GM21717 (cell line): ENCODE data around the gene XG.
"Not testable (repeated sequence)": the region's sequence is repeated elsewhere in the genome, so short reads cannot be mapped to it uniquely, and the experiment has no call there.

Source experiments
- ATAC-seq: cut with Tn5 transposase; IDR thresholded peaks from one replicate; pipeline ENCODE4 v1.9.1; 2021; ENCODE audit warnings: mild to moderate bottlenecking, moderate library complexity; ENCODE audit not compliant: unreplicated experiment

The XG gene

DNA sequence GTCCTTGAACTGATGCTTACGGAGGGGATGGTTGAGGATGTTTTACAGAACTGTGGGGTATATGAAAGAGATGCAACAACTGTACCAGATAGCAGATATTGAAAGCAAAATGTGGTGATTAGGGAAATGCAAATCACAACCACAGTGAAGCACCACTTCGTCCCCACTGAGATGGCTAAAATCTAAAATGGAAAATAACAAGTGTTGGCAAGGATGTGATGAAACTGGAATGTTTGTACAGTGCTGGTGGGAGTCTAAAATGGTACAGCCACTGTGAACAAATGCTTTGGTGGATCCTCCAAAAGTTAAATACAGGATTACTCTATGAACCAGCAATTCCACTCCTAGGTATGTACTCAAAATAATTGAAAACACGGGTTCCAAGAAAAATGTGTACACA lies 22.9 kb downstream of the XG start:
- no peak for ATAC-seq

DNA sequence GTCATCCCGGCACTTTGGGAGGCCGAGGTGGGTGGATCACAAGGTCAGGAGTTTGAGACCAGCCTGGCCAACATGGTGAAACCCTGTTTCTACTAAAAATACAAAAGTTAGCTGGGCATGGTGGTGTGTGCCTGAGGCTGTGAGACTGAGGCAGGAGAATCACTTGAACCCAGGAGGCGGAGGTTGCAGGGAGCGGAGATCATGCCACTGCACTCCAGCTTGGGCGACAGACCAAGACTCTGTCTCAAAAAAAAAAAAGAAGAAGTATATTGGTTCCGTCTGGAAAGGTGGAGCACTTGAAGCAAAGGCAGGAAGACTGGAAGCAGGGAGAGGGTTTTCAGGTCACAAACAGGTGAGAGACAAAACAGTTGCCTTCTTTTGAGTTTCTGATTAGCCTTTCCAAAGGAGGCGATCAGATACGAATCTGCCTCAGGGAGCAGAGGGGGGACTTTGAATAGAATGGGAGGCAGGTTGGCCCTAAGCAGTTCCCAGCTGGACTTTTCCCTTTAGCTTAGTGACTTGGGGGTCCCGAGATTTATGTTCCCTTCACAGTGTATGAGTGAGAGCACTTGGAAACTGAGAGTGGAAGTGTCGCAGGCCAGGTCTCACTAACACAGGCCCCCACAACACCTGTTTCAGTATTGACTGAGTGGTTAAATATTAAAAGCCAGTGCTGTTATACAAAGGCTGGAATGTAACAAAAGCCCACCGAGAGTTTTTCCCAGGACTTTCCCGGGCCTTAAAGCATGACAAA lies 28.8 kb downstream of the XG start:
- not testable (repeated sequence) for ATAC-seq

DNA sequence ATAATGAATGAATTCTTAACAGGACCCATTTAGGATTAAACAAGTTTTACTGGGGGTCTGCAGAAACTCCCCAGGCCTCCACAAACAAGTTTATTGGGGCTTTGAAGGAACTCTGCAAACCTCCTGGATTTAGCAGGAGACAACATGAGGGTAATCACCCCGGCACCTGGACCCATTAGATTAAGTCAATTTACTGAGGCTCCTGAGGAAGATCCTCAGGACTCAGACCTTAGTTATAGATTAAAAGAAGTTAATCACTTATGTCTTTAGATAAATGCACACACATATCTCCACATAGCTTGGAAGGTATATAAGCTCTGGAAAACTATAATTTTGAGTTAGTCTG lies 29.4 kb downstream of the XG start:
- ATAC-seq = no peak

DNA sequence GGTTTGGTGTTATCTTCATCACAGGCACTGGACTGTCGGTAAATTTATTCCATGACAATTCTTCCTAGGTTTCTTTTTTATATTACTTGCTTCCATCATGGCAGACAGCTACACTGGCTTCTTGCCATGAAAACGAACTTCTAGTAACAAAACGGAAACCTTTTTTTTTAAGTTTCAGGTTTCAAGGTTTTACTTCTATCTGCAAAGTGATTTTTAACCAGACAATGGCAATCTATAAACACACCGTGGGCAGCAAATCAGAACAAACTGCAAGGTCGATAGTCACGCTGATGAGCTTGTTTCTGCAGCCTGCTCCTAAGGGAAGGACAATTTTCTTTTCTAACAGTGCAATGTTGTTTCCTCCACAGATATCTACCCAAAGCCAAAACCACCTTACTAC lies 29.9 kb downstream of the XG start:
- no peak for ATAC-seq

DNA sequence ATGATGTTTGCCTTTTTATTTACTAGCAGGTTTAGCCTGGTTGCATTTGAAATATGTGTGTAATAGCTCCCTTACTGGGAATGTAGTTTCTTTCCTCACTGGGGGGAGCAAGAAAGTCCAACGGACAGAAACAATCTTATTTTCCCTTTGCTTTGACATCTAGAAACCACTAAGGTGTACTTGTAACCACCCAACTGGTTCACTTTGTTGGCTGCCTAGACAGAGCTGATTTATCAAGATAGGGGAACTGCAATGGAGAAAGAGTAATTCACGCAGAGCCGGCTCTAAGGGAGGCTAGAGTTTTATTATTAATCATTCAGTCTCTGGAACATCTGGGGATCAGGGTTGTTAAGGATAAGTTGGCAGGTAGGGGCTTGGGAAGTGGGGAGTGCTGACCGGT lies 30.3 kb downstream of the XG start:
- ATAC-seq = no peak

DNA sequence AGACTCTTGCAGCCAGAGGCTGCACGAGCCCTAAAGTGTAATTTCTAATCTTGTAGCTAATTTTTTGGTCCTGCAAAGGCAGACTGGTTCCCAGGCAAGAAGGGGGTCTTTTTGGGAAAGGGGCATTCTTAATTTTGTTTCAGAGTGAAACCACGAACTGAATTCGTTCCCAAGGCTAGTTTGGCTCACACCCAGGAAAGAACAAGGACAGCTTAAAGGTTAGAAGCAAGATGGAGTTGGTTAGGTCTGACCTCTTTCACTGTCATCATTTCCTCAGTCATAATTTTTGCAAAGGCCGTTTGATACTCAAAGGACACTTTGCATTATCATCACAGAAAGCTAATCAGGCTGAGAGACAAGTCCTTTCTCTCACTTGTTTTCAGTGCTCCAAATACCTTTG lies 30.9 kb downstream of the XG start:
- no peak for ATAC-seq

DNA sequence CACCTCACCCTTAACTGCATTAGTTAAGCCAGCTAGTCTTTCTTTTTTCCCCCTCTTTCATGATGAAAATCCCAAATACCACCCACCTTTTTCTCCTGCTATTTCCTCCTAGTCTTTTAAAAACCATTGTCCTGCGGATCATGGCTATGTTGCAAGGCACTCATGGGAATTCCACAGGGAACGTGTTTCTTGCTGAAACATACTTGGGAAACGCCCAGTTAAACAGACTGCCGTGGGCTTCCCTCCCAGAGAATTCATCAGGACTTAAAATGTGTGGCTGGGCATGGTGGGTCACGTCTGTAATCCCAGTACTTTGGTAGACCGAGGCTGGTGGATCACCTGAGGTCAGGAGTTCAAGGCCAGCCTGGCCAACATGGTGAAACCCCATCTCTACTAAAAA lies 32.2 kb downstream of the XG start:
- ATAC-seq = no peak

DNA sequence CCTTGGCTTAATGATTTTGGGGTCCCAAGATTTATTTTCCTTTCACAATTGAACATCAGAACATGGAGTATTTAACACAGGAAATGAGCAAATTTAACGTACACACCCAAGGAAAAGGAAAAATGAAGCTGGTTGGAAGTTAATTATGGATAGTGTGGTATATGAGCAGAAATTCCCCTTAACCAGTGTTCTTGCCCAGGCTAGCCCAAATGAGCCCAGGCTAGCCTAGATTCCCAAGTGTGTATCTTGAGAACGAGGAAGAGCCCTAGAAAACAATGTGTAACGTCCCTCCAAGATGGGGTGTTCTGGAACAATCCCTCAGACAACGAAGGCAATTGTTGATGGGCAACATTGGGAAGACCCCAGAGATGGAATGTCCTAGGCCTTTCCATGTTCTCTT lies 33.7 kb downstream of the XG start:
- no peak for ATAC-seq

DNA sequence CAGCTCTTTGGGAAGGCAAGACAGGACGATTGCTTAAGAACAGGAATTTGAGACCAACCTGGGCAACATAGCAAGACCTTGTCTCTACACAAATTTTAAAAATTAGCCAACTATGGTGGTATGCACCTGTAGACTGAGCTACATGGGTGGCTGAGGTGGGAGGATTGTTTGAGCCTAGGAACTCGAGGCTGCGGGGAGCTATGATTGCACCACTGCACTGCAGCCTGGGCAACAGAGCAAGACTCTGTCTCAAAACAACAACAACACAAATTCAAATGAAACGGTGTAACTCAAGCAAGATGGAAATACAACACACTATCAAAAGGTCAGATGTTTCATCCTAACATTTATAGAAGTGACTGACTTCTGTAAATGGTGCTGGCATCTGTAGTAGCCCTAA lies 37.1 kb downstream of the XG start:
- ATAC-seq = no peak

DNA sequence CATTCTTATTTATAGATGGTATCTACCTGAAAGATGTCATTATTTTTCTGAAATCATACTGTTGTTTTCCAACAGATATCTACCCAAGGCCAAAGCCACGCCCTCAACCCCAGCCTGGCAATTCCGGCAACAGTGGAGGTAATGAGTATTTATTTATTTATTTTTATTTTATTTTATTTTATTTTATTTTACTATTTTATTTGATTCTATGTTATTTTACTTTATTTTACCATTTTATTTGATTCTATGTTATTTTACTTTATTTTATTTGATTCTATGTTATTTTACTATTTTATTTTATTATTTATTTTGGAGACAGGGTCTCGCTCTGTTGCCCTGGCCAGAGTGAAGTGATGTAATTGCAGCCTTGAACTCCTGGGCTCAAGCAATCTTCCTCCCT lies 37.7 kb downstream of the XG start:
- ATAC-seq = no peak

DNA sequence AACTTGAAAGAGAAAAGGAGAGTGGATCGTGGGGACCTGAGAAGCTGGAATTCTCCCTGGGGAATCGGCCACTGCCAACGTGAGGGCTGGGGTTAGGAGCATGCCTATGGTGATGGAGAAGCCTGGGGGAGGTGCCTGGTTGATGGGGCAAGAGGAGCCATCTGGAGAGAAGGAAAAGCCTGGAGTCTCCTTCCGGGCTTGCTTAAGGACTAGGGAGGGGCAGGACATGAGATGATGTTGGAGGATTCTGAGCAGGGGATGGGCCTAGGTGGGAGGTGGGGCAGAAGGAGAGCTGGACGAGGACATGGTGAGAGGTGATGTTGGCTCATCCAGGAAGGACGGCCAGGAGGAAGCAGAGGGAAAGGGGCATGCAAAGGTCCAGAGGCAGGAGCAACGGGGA lies 41.9 kb downstream of the XG start:
- ATAC-seq = no peak

DNA sequence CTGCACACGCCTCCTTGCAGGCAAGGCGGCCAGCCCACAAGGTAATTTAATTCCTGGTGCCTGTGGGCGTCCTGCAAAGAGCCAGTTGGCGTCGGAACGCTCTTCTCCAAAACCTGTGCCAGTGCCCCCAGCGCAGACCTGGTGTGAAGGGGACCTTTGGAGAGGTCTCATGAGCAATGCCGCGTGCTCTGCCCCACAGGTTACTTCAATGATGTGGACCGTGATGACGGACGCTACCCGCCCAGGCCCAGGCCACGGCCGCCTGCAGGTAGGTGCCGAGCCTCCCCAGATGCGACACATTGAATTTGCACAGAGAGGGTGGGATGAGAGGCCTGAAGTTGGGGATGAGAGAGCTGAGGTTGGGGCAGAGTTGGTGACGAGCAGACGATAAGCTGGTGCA lies 42.5 kb downstream of the XG start:
- ATAC-seq = no peak

DNA sequence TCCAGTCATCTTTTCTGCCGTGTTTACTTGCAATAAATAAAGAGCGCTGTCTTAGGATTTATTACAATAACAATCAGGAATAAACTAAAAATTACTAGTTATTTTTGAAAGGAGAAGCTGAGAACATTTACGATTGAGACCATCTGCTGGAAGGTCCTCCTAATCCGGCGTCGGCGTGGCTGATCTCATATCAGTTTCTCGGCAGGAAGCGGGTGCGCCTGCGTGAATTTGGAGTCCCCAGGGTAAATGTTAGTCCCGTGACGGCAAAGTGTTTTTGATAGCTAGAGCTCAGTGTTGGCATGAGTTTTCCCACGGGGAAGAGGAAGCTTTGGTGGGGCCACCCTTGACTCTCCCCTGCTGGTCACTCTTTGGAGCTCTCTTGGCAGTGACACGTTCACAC lies 45.0 kb downstream of the XG start:
- ATAC-seq = not testable (repeated sequence)

DNA sequence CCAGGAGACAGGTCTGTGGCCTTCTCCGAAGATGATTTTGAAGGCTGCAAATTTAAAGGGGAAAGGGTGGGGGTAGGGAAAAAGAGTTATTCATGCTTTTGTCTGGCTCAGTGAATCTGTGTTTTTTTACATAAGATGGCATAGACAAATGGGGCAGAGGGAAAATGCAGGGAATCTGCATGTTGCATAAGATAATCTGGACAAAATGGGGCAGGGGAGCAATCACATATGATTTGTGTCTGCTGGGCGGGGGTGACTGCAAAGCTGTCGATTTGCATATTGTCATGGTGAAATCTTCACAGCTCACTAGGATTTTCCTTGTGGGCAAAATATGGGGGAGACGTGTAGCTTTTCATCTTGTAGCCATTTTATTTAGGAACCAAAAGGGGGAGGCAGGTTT lies 47.5 kb downstream of the XG start:
- no peak for ATAC-seq

DNA sequence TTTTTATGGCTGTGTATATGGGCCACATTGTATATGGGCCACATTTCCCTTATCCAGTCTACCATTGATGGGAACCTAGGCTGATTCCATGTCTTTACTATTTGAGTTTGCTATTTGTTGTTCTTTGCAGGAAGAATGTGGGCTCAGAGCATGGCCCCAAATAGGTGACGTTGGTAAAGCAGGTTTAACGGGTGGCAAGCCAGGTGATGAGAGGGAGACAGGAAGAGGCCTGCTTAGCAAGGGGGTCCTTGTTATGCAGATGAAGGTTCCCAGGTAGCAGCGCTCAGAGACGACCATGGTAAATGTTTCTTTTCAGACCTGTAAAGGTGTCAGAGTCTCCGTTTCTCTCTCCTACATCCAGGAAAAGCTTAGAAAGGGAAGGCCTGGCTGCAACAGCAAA lies 48.1 kb downstream of the XG start:
- ATAC-seq = not testable (repeated sequence)

DNA sequence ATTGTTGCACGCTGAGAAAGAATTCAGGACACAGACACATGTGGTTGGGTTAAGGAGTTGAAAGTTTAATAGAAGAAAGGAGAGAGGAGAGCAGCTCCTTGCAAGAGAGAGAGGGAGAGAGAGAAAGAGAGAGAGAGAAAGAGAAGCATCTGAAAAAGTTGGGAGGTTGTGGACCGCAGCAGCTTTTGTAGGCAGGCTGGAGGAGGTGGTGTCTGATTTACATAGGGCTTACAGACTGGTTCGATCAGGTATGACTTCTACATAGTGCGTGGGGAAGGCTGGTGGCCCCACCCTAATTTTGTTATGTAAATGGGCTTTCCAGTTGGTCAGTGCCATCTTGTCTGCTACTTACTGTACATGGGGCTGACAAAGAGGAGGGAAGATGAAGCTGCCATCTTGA lies 49.4 kb downstream of the XG start:
- ATAC-seq = no peak

DNA sequence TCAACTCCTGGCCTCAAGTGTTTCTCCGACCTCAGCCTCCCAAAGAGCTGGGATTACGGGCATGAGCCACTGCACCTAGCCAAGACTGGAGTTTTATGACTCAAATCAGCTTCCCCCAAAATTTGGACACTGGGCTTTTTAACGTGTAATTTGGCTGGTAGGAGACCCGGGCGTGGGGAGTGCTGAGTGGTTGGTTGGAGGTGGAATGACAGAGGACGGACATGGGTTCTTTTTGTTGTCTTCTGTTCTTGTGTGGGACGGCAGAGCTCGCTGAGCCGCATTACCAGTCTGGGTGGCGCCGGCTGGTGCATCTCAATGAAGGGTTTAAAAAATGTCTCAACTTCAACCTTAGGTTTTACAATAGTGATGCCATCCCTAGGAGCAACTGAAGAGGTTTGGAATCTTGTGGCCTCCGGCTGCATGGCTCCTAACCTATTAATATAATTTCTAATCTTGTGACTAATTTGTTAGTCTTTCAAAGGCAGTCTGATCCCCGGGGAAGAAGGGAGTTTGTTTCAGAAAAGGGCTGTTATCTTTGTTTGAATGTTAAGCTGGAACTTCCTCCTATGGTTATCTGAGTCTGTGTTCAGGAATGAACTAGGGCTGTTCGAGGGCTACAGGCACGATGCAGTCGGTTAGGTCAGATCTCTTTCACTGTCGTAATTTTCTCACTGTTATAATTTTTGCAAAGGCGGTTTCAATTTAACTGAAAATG lies 50.7 kb downstream of the XG start:
- ATAC-seq = not testable (repeated sequence)

DNA sequence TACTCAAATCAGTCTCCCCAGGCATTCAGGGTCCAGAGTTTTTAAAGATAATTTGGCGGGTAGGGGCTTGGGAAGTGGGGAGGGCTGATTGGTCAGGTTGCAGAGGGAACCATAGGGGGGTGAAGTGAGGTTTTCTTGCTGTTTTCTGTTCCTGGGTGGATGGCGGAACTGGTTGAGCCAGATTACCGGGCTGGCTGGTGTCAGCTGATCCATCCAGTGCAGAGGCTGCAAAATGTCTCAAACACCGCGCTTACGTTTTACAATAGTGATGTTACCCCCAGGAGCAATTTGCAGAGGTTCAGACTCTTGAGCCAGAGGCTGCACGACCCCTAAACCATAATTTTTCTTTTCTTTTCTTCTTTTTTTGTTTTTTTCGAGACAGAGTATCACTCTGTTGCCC lies 51.6 kb downstream of the XG start:
- ATAC-seq = not testable (repeated sequence)

DNA sequence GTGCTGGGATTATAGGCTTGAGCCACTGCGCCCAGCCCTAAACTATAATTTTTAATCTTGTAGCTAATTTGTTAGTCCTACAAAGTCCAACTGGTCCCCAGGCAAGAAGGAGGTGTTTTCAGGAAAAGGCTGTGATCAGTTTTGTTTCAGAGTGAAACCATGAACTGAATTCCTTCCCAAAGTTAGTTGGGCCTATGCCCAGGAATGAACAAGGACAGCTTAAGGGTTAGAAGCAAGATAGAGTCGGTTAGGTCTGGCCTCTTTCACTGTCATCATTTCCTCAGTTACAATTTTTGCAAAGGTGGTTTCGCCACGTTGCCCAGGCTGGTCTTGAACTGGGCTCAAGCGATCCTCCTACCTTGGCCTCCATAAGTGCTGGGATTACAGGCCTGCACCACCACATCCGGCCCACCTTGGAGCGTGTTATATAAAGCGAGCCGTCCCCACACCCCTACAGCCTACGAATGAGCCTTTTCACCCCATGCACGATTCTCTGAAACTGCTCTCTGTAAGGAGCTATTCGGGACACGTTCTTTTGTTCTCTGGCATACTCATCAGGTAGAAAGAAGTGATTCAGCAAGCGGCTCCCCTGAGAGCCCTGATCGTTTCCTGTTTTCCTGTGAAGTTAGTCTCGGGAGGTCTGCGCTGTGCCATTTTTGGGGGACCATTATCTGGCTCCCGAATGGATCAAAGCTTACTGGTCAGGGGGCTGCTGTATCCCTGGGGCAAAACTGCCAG lies 52.4 kb downstream of the XG start:
- ATAC-seq = not testable (repeated sequence)

DNA sequence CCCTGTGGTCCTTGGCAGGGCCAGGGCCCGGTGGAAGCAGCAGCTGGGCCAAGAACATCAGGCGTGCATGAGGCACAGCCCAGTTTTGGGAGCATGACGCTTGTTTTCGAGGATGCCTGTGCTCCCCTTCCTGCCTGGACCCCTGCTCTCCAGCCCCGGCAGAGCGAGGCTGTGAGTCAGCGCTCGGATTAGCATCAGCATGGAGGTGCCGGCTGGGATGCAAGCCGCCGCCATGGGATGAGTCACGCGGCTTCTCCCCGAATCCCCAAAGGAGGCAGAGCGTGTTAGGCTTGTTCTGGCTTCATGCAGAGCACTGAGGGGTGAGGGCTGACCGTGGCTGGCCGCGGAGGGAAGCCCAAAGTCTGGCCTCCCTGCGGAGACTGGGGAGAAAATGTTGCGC lies 53.0 kb downstream of the XG start:
- not testable (repeated sequence) for ATAC-seq

DNA sequence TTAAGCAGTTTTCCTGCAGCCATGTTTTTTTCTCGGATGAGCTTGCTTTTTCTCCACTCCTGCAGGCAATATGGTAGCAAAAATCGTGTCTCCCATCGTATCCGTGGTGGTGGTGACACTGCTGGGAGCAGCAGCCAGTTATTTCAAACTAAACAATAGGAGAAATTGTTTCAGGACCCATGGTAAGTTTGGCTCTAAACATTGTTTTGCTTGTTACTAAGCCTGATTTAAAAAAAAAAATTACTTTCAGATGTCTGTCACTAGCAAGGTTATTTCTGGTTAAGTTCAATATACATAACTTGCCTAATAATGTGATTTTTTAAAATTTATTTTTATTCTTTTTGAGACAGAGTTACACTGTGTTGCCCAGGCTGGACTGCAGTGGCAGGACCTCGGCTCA lies 59.4 kb downstream of the XG start:
- no peak for ATAC-seq
